H1 (cell line): ENCODE measurements around the gene SUB1. TPM values are rescaled to one million over a fixed set of nuclear protein-coding genes. Genes with fewer than 3 reads are reported as not detected.

Experiments
- CTCF ChIA-PET: fragments of 300-600 bp; sonication (Branson Sonifier 250); formaldehyde crosslinking; loops from one replicate; lab custom pipeline; 2021; ENCODE audit not compliant: partially characterized antibody; lab: Charles Lee
- POLR2A ChIA-PET: fragments of 300-600 bp; sonication (Branson Sonifier 250); formaldehyde crosslinking; loops from one replicate; lab custom pipeline; 2021; ENCODE audit warnings: inconsistent platforms; ENCODE audit not compliant: partially characterized antibody; lab: Charles Lee
- DNase-seq, 2 experiments: peaks; one replicate each; pipeline versions ENCODE4 v3.0.0 to v3.0.0-alpha.2; 2010 to 2022; ENCODE audit warnings: low spot score in 2 of 2, low read depth in 1 of 2, mixed read lengths in 1 of 2
- FAIRE-seq: peaks from 2 replicates; lab custom pipeline; 2011; peaks lifted over from hg19 to GRCh38; lab: Jason Lieb, UNC
- H2AFZ ChIP-seq: 2 replicates; pipeline ENCODE4 v1.8.1; 2012; ENCODE audit warnings: low read length, inconsistent platforms
- H2AK5ac ChIP-seq: 2 replicates; pipeline ENCODE4 v1.6.1; 2013; ENCODE audit warnings: low read depth, low read length
- H2BK120ac ChIP-seq: replicated peaks from 2 replicates; pipeline ENCODE3; 2013; ENCODE audit warnings: low read depth, low read length, inconsistent platforms
- H2BK12ac ChIP-seq: 2 replicates; pipeline ENCODE4 v1.6.1; 2013; ENCODE audit warnings: low read depth, low read length
- H2BK15ac ChIP-seq: 2 replicates; pipeline ENCODE4 v1.6.1; 2013; ENCODE audit warnings: low read length
- H2BK20ac ChIP-seq: 2 replicates; pipeline ENCODE4 v1.6.1; 2013; ENCODE audit warnings: low read length
- H2BK5ac ChIP-seq: 2 replicates; pipeline ENCODE4 v1.6.1; 2013; ENCODE audit warnings: low read depth, low read length
- H3K14ac ChIP-seq: 2 replicates; pipeline ENCODE4 v1.6.1; 2013; ENCODE audit warnings: inconsistent platforms; ENCODE audit not compliant: insufficient read length
- H3K18ac ChIP-seq: 2 replicates; pipeline ENCODE4 v1.6.1; 2013; ENCODE audit warnings: low read length; ENCODE audit errors: extremely low read depth
- H3K23ac ChIP-seq: 2 replicates; pipeline ENCODE4 v1.6.1; 2013; ENCODE audit warnings: inconsistent platforms; ENCODE audit not compliant: insufficient read length
- H3K23me2 ChIP-seq: 2 replicates; pipeline ENCODE4 v1.6.1; 2013; ENCODE audit warnings: low read depth, low read length
- H3K27ac ChIP-seq: 2 replicates; pipeline ENCODE4 v1.6.1; 2011; ENCODE audit warnings: low read depth, low read length, inconsistent platforms
- H3K27me3 ChIP-seq, 4 experiments: replicated peaks in 1 of 4; 1 replicate in 1 of 4; 2 replicates in 3 of 4; pipeline versions ENCODE4 v1.6.1 to v1.8.1; 2011 to 2013; ENCODE audit warnings: low read length in 3 of 4, mild to moderate bottlenecking in 3 of 4, inconsistent platforms in 2 of 4, mixed read lengths in 2 of 4, moderate library complexity in 1 of 4; ENCODE audit not compliant: control insufficient read depth in 3 of 4, insufficient read depth in 3 of 4; ENCODE audit errors: extremely low read depth in 1 of 4
- H3K36me3 ChIP-seq, 4 experiments: 2 replicates each; pipeline versions ENCODE4 v1.6.1 to v1.8.1; 2011 to 2013; ENCODE audit warnings: mild to moderate bottlenecking in 4 of 4, low read length in 3 of 4, moderate library complexity in 2 of 4, control low read depth in 1 of 4, inconsistent platforms in 1 of 4; ENCODE audit not compliant: insufficient read depth in 4 of 4, control insufficient read depth in 2 of 4
- H3K4ac ChIP-seq: replicated peaks from 2 replicates; pipeline ENCODE3; 2013; ENCODE audit warnings: low read length, low read depth, mixed read lengths, inconsistent platforms; ENCODE audit not compliant: insufficient read length
- H3K4me1 ChIP-seq, 4 experiments: replicated peaks in 1 of 4; 1 replicate in 1 of 4; 2 replicates in 3 of 4; pipeline versions ENCODE4 v1.6.1 to v1.8.1; 2011 to 2013; ENCODE audit warnings: low read length in 3 of 4, inconsistent platforms in 2 of 4, mixed read lengths in 1 of 4; ENCODE audit not compliant: insufficient read depth in 4 of 4, control insufficient read depth in 3 of 4
- H3K4me2 ChIP-seq, 2 experiments: 2 replicates each; pipeline versions ENCODE4 v1.6.1 to v1.8.1; 2011 to 2013; ENCODE audit warnings: low read depth in 2 of 2, low read length in 2 of 2, control low read depth in 1 of 2, inconsistent platforms in 1 of 2, mild to moderate bottlenecking in 1 of 2; ENCODE audit not compliant: insufficient read depth in 1 of 2
- H3K4me3 ChIP-seq, 4 experiments: fragments of 200-600, 300-600 bp in 1 of 4; sonication (generic), shearing (Covaris generic), sonication (Bioruptor Twin) in 1 of 4; 2 replicates each; pipeline versions ENCODE4 v1.5.1 to v1.8.1; 2011 to 2016; ENCODE audit warnings: low read length in 4 of 4, low read depth in 3 of 4, control low read depth in 2 of 4, inconsistent platforms in 2 of 4, mild to moderate bottlenecking in 2 of 4, mixed read lengths in 1 of 4, moderate library complexity in 1 of 4; ENCODE audit not compliant: insufficient read depth in 2 of 4; ENCODE audit errors: extremely low read depth in 1 of 4
- H3K56ac ChIP-seq: replicated peaks from 2 replicates; pipeline ENCODE3; 2013; ENCODE audit warnings: low read depth, mild to moderate bottlenecking, mixed read lengths, low read length, inconsistent platforms; ENCODE audit not compliant: insufficient read length
- H3K79me1 ChIP-seq: 2 replicates; pipeline ENCODE4 v1.6.1; 2013; ENCODE audit warnings: low read depth, low read length, control low read depth
- H3K79me2 ChIP-seq, 2 experiments: 2 replicates each; pipeline versions ENCODE4 v1.6.1 to v1.8.1; 2012 to 2013; ENCODE audit warnings: low read length in 2 of 2, mild to moderate bottlenecking in 2 of 2, inconsistent platforms in 1 of 2; ENCODE audit not compliant: insufficient read depth in 2 of 2, control insufficient read depth in 1 of 2
- H3K9ac ChIP-seq, 4 experiments: replicated peaks in 1 of 4; 1 replicate in 1 of 4; 2 replicates in 3 of 4; pipeline versions ENCODE4 v1.6.1 to v1.8.1; 2011 to 2013; ENCODE audit warnings: low read depth in 3 of 4, low read length in 3 of 4, control low read depth in 2 of 4, mild to moderate bottlenecking in 2 of 4, moderate library complexity in 2 of 4, inconsistent platforms in 1 of 4; ENCODE audit errors: extremely low read depth in 1 of 4
- H3K9me3 ChIP-seq, 2 experiments: 2 replicates each; pipeline versions ENCODE4 v1.6.1 to v1.8.1; 2012 to 2013; ENCODE audit warnings: mild to moderate bottlenecking in 2 of 2, moderate library complexity in 2 of 2, control low read depth in 1 of 2, inconsistent platforms in 1 of 2, low read depth in 1 of 2, low read length in 1 of 2, mixed read lengths in 1 of 2; ENCODE audit not compliant: insufficient read depth in 2 of 2
- H4K20me1 ChIP-seq, 2 experiments: replicated peaks in 1 of 2; 2 replicates each; pipeline versions ENCODE3 to v1.8.1; 2011 to 2013; ENCODE audit warnings: inconsistent platforms in 2 of 2, low read length in 2 of 2, mild to moderate bottlenecking in 1 of 2; ENCODE audit not compliant: insufficient read depth in 2 of 2, control insufficient read depth in 1 of 2
- H4K5ac ChIP-seq: 2 replicates; pipeline ENCODE4 v1.6.1; 2013; ENCODE audit warnings: low read length, low read depth, mixed read lengths, inconsistent platforms; ENCODE audit not compliant: insufficient read length
- H4K8ac ChIP-seq: 2 replicates; pipeline ENCODE4 v1.8.0; 2013; ENCODE audit warnings: mild to moderate bottlenecking, moderate library complexity, low read length, inconsistent platforms; ENCODE audit not compliant: insufficient read depth; ENCODE audit errors: extremely low read depth
- H4K91ac ChIP-seq: replicated peaks from 2 replicates; pipeline ENCODE3; 2013; ENCODE audit warnings: low read length, mixed read lengths, inconsistent platforms; ENCODE audit not compliant: insufficient read length
- CBX8 ChIP-seq: fragments of 300-800, 300-1000 bp; sonication (generic); IDR thresholded peaks from 2 replicates; pipeline ENCODE4 v1.7.1; 2016; ENCODE audit warnings: low read depth, low read length, borderline replicate concordance
- CTBP2 ChIP-seq: IDR thresholded peaks from 2 replicates; pipeline ENCODE4 v1.7.0; 2011; ENCODE audit warnings: borderline replicate concordance, mild to moderate bottlenecking, moderate library complexity, mixed read lengths, low read length; ENCODE audit not compliant: insufficient read depth, insufficient read length
- GABPA ChIP-seq: IDR thresholded peaks from 2 replicates; pipeline ENCODE4 v1.6.1; 2011; ENCODE audit warnings: mild to moderate bottlenecking, low read length, moderate library complexity, borderline replicate concordance; ENCODE audit not compliant: insufficient read depth
- SAP30 ChIP-seq: fragments of 300-600 bp; sonication (generic); IDR thresholded peaks from 2 replicates; pipeline ENCODE4 v1.7.1; 2012; ENCODE audit warnings: low read length, moderate library complexity, mild to moderate bottlenecking, inconsistent platforms; ENCODE audit not compliant: insufficient read depth, insufficient replicate concordance
- SP2 ChIP-seq: IDR thresholded peaks from 2 replicates; pipeline ENCODE4 v1.6.1; 2012; ENCODE audit warnings: mild to moderate bottlenecking, low read length, inconsistent platforms
- SRF ChIP-seq: IDR thresholded peaks from 2 replicates; pipeline ENCODE4 v1.6.1; 2011; ENCODE audit warnings: mild to moderate bottlenecking, low read depth, low read length, moderate library complexity
- TBP ChIP-seq: IDR thresholded peaks from 2 replicates; pipeline ENCODE4 v1.6.1; 2011; ENCODE audit warnings: low read depth, low read length, improper control_type of control experiment
- TEAD4 ChIP-seq: IDR thresholded peaks from 2 replicates; pipeline ENCODE4 v1.6.1; 2012; ENCODE audit warnings: low read depth, low read length, inconsistent platforms, mixed read lengths
- WGBS, 2 experiments: shearing (Covaris generic) in 1 of 2; methylation state at CpG; one replicate each; pipeline versions ENCODE4 v1.1.6 to v1.1.7; 2013 to 2015; ENCODE audit warnings: low lambda C conversion rate in 2 of 2, mixed read lengths in 2 of 2, inconsistent platforms in 1 of 2, low coverage in 1 of 2, missing lambda C conversion rate in 1 of 2; ENCODE audit not compliant: insufficient replicate concordance in 2 of 2, insufficient coverage in 1 of 2, insufficient read length in 1 of 2; ENCODE audit errors: extremely low coverage in 1 of 2, missing lambda C conversion rate in 1 of 2; 5-methylcytosine and 5-hydroxymethylcytosine counted together
- polyA plus RNA-seq, 7 experiments: library from polyadenylated mRNA; depleted of rRNA in 3 of 7; stranded (reverse) in 5 of 7; unstranded in 2 of 7; fragments of >200 nt in 5 of 7; fragments of 200-250 nt in 2 of 7; gene quantifications; 1 replicate in 5 of 7; 2 replicates in 1 of 7; 4 replicates in 1 of 7; pipeline versions ENCODE4 v1.2.1 to v1.2.3, GENCODE V29; 2011 to 2013; ENCODE audit warnings: missing spikeins in 2 of 7, mixed read lengths in 2 of 7
- total RNA-seq: library from RNA; stranded (reverse); fragmentation: NEBNext Ultra II Directional; extraction: Animal tissue kit (Norgen Biotek cat#: 25700); gene quantifications from 2 replicates; pipeline ENCODE4 v1.2.1, GENCODE V29; 2021
- TF ChIP-seq, protein P1 (sequence below): IDR thresholded peaks from 2 replicates; pipeline ENCODE4 v1.6.1; 2011; ENCODE audit warnings: low read length, improper control_type of control experiment
- TF ChIP-seq, protein P2 (sequence below): IDR thresholded peaks from 2 replicates; pipeline ENCODE4 v1.6.1; 2012; ENCODE audit warnings: inconsistent platforms

The SUB1 gene
- total and polyA plus RNA-seq, 2 of the 8 experiments (the other 6 are each of a cell fraction or from before 2014, with no cell fraction given), result 83.9 to 325 TPM

DNA sequence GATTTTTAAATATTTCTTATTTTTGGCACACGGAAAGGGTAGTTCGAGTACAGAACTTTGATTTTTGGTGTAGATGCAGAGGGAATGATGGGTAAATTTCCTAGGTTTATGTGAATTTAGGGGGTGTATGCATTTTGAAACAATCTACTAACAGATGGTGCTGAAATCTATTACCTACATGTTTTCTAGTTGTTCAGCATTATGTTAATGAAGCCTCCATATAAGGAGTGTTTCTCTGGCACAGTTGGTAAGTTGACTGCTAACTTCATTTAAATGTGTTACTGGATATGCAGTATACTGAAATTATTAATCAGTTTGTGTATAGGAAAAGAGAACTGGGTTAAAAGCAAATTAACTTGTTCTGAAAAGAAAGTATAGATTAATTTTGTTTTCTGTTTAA is 17.5 kb downstream of the SUB1 start:
- FAIRE-seq (no peak), DNase-seq (no peak)
- no peak overlapping the region for H2BK12ac ChIP-seq
- H3K36me3 ChIP-seq, result peaks cover 0 to 57% (median 15%) of the 10 kb centered on the region in 4 experiments; a peak in 6 of 8 replicates
- H3K56ac ChIP-seq, result no peak overlapping the region
- H3K4me2 ChIP-seq, result no peak overlapping the region
- H2BK20ac ChIP-seq, result no peak overlapping the region
- H3K9me3 ChIP-seq, result no peaks in the 10 kb centered on the region
- no peak overlapping the region for H3K9ac ChIP-seq
- ChIA-PET CTCF (no interaction called here), POLR2A (no interaction called here)
- no peak overlapping the region for H3K27ac ChIP-seq
- H3K4ac ChIP-seq, result no peak overlapping the region
- H3K27me3 ChIP-seq, result peaks cover 0 to 1% (median 0%) of the 10 kb centered on the region in 4 experiments; a peak in 1 of 7 replicates
- no peak overlapping the region for H3K23ac ChIP-seq
- no peak overlapping the region for H2BK15ac ChIP-seq
- no peak overlapping the region for H4K91ac ChIP-seq
- no peak overlapping the region for H2BK5ac ChIP-seq
- peaks cover 0 to 10% of the 10 kb centered on the region in 2 experiments; a peak in 2 of 4 replicates for H3K79me2 ChIP-seq
- no peaks in the 10 kb centered on the region for H3K4me1 ChIP-seq
- WGBS, 2 experiments, result 98% methylated on average over 2 of the region's 2 CpGs; no CpG with 5 or more reads in 1 of the 2 experiments
- no peak overlapping the region for H3K18ac ChIP-seq
- H3K23me2 ChIP-seq, result no peaks in the 10 kb centered on the region
- H2AK5ac ChIP-seq, result no peak overlapping the region
- no peak overlapping the region for H2BK120ac ChIP-seq
- H2AFZ ChIP-seq, result no peak overlapping the region
- no peaks in the 10 kb centered on the region for H3K79me1 ChIP-seq
- H4K8ac ChIP-seq, result no peak overlapping the region
- H4K5ac ChIP-seq, result no peak overlapping the region
- no peak overlapping the region for H3K4me3 ChIP-seq
- H3K14ac ChIP-seq, result no peak overlapping the region
- H4K20me1 ChIP-seq, result peaks cover 0 to 4% of the 10 kb centered on the region in 2 experiments
- TF ChIP-seq CBX8 (no peak), SP2 (no peak), SRF (no peak), TEAD4 (no peak), TBP (no peak), SAP30 (no peak), CTBP2 (no peak), GABPA (no peak)
- TF ChIP-seq, protein P1, sequence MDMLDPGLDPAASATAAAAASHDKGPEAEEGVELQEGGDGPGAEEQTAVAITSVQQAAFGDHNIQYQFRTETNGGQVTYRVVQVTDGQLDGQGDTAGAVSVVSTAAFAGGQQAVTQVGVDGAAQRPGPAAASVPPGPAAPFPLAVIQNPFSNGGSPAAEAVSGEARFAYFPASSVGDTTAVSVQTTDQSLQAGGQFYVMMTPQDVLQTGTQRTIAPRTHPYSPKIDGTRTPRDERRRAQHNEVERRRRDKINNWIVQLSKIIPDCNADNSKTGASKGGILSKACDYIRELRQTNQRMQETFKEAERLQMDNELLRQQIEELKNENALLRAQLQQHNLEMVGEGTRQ, result no peak
- TF ChIP-seq, protein P2, sequence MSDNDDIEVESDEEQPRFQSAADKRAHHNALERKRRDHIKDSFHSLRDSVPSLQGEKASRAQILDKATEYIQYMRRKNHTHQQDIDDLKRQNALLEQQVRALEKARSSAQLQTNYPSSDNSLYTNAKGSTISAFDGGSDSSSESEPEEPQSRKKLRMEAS, result no peak
